CD8-positive, alpha-beta memory T cell (primary cell): ENCODE data around the gene CYBB. TPM values are rescaled to one million over a fixed set of nuclear protein-coding genes. Genes with fewer than 3 reads are reported as not detected.

ENCODE experiments used
- CTCF ChIA-PET: fragments of 350-600 bp; sonication (Branson Sonifier 250); formaldehyde crosslinking; loops from one replicate; lab custom pipeline; 2021; ENCODE audit warnings: antibody characterized with exemption; lab: Charles Lee
- POLR2A ChIA-PET: fragments of 350-600 bp; sonication (Branson Sonifier 250); formaldehyde crosslinking; loops from one replicate; lab custom pipeline; 2021; ENCODE audit warnings: antibody characterized with exemption; lab: Charles Lee
- DNase-seq, 5 donors: peaks; one replicate each; pipeline versions ENCODE4 v3.0.0 to v3.0.0-alpha.2; 2020 to 2022; ENCODE audit warnings: mixed read lengths in 1 of 5
- H3K27ac ChIP-seq: one replicate; pipeline ENCODE4 v1.7.0; 2013; ENCODE audit warnings: low read depth, mild to moderate bottlenecking, low read length, moderate library complexity
- H3K27me3 ChIP-seq: 2 replicates; pipeline ENCODE4 v1.7.0; 2013; ENCODE audit warnings: low read length, mild to moderate bottlenecking; ENCODE audit not compliant: insufficient read depth, poor library complexity, severe bottlenecking
- H3K36me3 ChIP-seq: 2 replicates; pipeline ENCODE4 v1.7.0; 2013; ENCODE audit warnings: mild to moderate bottlenecking, low read length, moderate library complexity; ENCODE audit not compliant: insufficient read depth
- H3K4me1 ChIP-seq: 2 replicates; pipeline ENCODE4 v1.7.0; 2013; ENCODE audit warnings: mild to moderate bottlenecking, low read length, moderate library complexity; ENCODE audit not compliant: insufficient read depth
- H3K4me3 ChIP-seq: 2 replicates; pipeline ENCODE4 v1.7.0; 2013; ENCODE audit warnings: mild to moderate bottlenecking, low read length
- H3K9me3 ChIP-seq: 2 replicates; pipeline ENCODE4 v1.7.0; 2013; ENCODE audit warnings: mild to moderate bottlenecking, low read length
- H3K27ac Mint-ChIP-seq, 8 donors: one replicate each; pipeline ENCODE4 v1.8.0; 2020 to 2021; ENCODE audit warnings: mixed read lengths in 8 of 8, mild to moderate bottlenecking in 6 of 8, inconsistent platforms in 3 of 8, moderate library complexity in 3 of 8
- H3K27me3 Mint-ChIP-seq, 2 donors: one replicate each; pipeline ENCODE4 v1.8.0; 2020 to 2021; ENCODE audit warnings: mixed read lengths in 2 of 2, mild to moderate bottlenecking in 1 of 2, moderate library complexity in 1 of 2
- H3K36me3 Mint-ChIP-seq, 3 donors: one replicate each; pipeline ENCODE4 v1.8.0; 2020 to 2021; ENCODE audit warnings: mixed read lengths in 3 of 3, inconsistent platforms in 1 of 3, mild to moderate bottlenecking in 1 of 3
- H3K4me1 Mint-ChIP-seq, 3 donors: one replicate each; pipeline ENCODE4 v1.8.0; 2020 to 2021; ENCODE audit warnings: mixed read lengths in 3 of 3, inconsistent platforms in 1 of 3, mild to moderate bottlenecking in 1 of 3
- H3K4me3 Mint-ChIP-seq, 7 donors: one replicate each; pipeline ENCODE4 v1.8.0; 2020 to 2021; ENCODE audit warnings: mixed read lengths in 7 of 7, mild to moderate bottlenecking in 6 of 7, moderate library complexity in 4 of 7, inconsistent platforms in 2 of 7
- H3K9me3 Mint-ChIP-seq, 5 donors: one replicate each; pipeline ENCODE4 v1.8.0; 2020 to 2022; ENCODE audit warnings: mixed read lengths in 5 of 5, mild to moderate bottlenecking in 3 of 5, moderate library complexity in 2 of 5, inconsistent platforms in 1 of 5
- polyA plus RNA-seq: library from polyadenylated mRNA; unstranded; fragments of 300-500 nt; fragmentation: Illumina TruSeq; gene quantifications from one replicate; pipeline ENCODE4 v1.2.3, GENCODE V29; 2021
- total RNA-seq, 2 experiments: library from RNA; stranded (reverse); gene quantifications; one replicate each; pipeline ENCODE4 v1.2.3, GENCODE V29; 2021

The CYBB gene
- total and polyA plus RNA-seq, 3 experiments from 2014 or later = 3.0 to 3.7 TPM; not detected in 1

- Mint-ChIP-seq H3K36me3 (peaks cover 0 to 19% (median 1%) of the 10 kb centered on the region in 3 donors), H3K4me3 (peak overlapping the region; percentile 86 to 91 (median 88)), H3K27ac (peak overlapping the region; percentile 85 to 98 (median 96)), H3K4me1 (peaks cover 27 to 45% (median 43%) of the 10 kb centered on the region in 3 donors), H3K9me3 (no peaks in the 10 kb centered on the region), H3K27me3 (peaks cover 0 to 7% of the 10 kb centered on the region in 2 donors)
- ChIA-PET POLR2A (no interaction called here), CTCF (interaction anchor here (1.3 kb wide), 2 partner anchors 101 to 481 kb away, joined by 4 to 5 read pairs; partner anchors contain the start of gene RPGR)
- peak in 2 of 5 donors; percentile 9 to 27 for DNase-seq
- Histone ChIP-seq H3K4me1 (peaks cover 4% of the 10 kb centered on the region), H3K27me3 (no peaks in the 10 kb centered on the region), H3K4me3 (no peak overlapping the region), H3K27ac (no peak overlapping the region), H3K9me3 (no peaks in the 10 kb centered on the region), H3K36me3 (no peaks in the 10 kb centered on the region)
These were observed 66.3 kb downstream of the CYBB start for GRCh38 chrX:37846141-37846540.

- no peaks in the 10 kb centered on the region for H3K9me3 ChIP-seq
- Mint-ChIP-seq H3K27me3 (peaks cover 0 to 5% of the 10 kb centered on the region in 2 donors), H3K36me3 (peaks cover 0 to 16% (median 1%) of the 10 kb centered on the region in 3 donors), H3K27ac (peak overlapping the region; percentile 85 to 98 (median 96)), H3K9me3 (no peaks in the 10 kb centered on the region), H3K4me1 (peaks cover 27 to 45% (median 43%) of the 10 kb centered on the region in 3 donors), H3K4me3 (peak overlapping the region; percentile 86 to 91 (median 88))
- peaks cover 4% of the 10 kb centered on the region for H3K4me1 ChIP-seq
- no peaks in the 10 kb centered on the region for H3K36me3 ChIP-seq
- DNase-seq = no peak
- CTCF ChIA-PET = interaction anchor here (1.3 kb wide), 2 partner anchors 101 to 481 kb away, joined by 4 to 5 read pairs; partner anchors contain the start of gene RPGR
- POLR2A ChIA-PET = interaction anchor here (0.6 kb wide), 1 partner anchor 93 kb away, joined by 3 read pairs; no protein-coding TSS in a partner anchor
- peak overlapping the region; percentile 87 for H3K27ac ChIP-seq
- no peaks in the 10 kb centered on the region for H3K27me3 ChIP-seq
- peak overlapping the region; percentile 86 for H3K4me3 ChIP-seq
These were observed 66.7 kb downstream of the CYBB start for GRCh38 chrX:37846558-37846933.

GRCh38 chrX:37846934-37847732 is 67.3 kb downstream of the CYBB start, which contains the start of gene DYNLT3:
DYNLT3 (minus strand) TSS chrX:37847571; CDS start chrX:37847510, 61 bp downstream.
- no peaks in the 10 kb centered on the region for H3K36me3 ChIP-seq
- CTCF ChIA-PET = interaction anchor here (1.3 kb wide), 1 partner anchor 480 kb away, joined by 5 read pairs; the partner anchor contains the start of gene RPGR
- Mint-ChIP-seq H3K9me3 (no peaks in the 10 kb centered on the region), H3K4me1 (peaks cover 24 to 43% (median 39%) of the 10 kb centered on the region in 3 donors), H3K27me3 (peaks cover under 1 to 5% of the 10 kb centered on the region in 2 donors), H3K36me3 (peaks cover 0 to 16% (median 1%) of the 10 kb centered on the region in 3 donors), H3K27ac (peak within 1 kb of the TSS; percentile 96 to 98 (median 98)), H3K4me3 (peak within 1 kb of the TSS; percentile 86 to 91 (median 88))
- H3K27me3 ChIP-seq = no peaks in the 10 kb centered on the region
- POLR2A ChIA-PET = interaction anchor here (0.6 kb wide), 1 partner anchor 94 kb away, joined by 3 read pairs; no protein-coding TSS in a partner anchor
- no peaks in the 10 kb centered on the region for H3K9me3 ChIP-seq
- peaks cover 4% of the 10 kb centered on the region for H3K4me1 ChIP-seq
- peak; percentile 69 to 89 (median 78) for DNase-seq
- H3K27ac ChIP-seq = peak within 1 kb of the TSS; percentile 87
- H3K4me3 ChIP-seq = peak within 1 kb of the TSS; percentile 86

GRCh38 chrX:37847733-37848197 is 67.9 kb downstream of the CYBB start:
- Mint-ChIP-seq H3K4me3 (peak overlapping the region; percentile 86 to 91 (median 88)), H3K4me1 (peaks cover 20 to 38% (median 33%) of the 10 kb centered on the region in 3 donors), H3K9me3 (no peaks in the 10 kb centered on the region), H3K27ac (peak overlapping the region; percentile 96 to 98 (median 98)), H3K27me3 (peaks cover 5 to 6% of the 10 kb centered on the region in 2 donors), H3K36me3 (peaks cover 0 to 16% (median 1%) of the 10 kb centered on the region in 3 donors)
- H3K4me1 ChIP-seq = peaks cover 4% of the 10 kb centered on the region
- ChIA-PET CTCF (interaction anchor here (1.0 kb wide), 1 partner anchor 103 kb away, joined by 5 read pairs; no protein-coding TSS in a partner anchor), POLR2A (no interaction called here)
- H3K36me3 ChIP-seq = no peaks in the 10 kb centered on the region
- no peak for DNase-seq
- no peaks in the 10 kb centered on the region for H3K9me3 ChIP-seq
- H3K4me3 ChIP-seq = peak overlapping the region; percentile 86
- H3K27ac ChIP-seq = peak overlapping the region; percentile 87
- no peaks in the 10 kb centered on the region for H3K27me3 ChIP-seq

- Mint-ChIP-seq H3K27ac (no peak overlapping the region), H3K36me3 (no peaks in the 10 kb centered on the region), H3K27me3 (peaks cover 13 to 21% of the 10 kb centered on the region in 2 donors), H3K4me1 (no peaks in the 10 kb centered on the region), H3K9me3 (no peaks in the 10 kb centered on the region), H3K4me3 (no peak overlapping the region)
- DNase-seq = no peak
- Histone ChIP-seq H3K27ac (no peak overlapping the region), H3K4me3 (no peak overlapping the region), H3K9me3 (no peaks in the 10 kb centered on the region), H3K27me3 (no peaks in the 10 kb centered on the region), H3K36me3 (no peaks in the 10 kb centered on the region), H3K4me1 (no peaks in the 10 kb centered on the region)
- ChIA-PET CTCF (no interaction called here), POLR2A (no interaction called here)
These were observed 74.3 kb downstream of the CYBB start for GRCh38 chrX:37854148-37854547.

- H3K27me3 ChIP-seq = no peaks in the 10 kb centered on the region
- peaks cover 13 to 21% of the 10 kb centered on the region in 2 donors for H3K27me3 Mint-ChIP-seq
- no peak overlapping the region for H3K4me3 Mint-ChIP-seq
- no peaks in the 10 kb centered on the region for H3K36me3 ChIP-seq
- H3K4me1 ChIP-seq = no peaks in the 10 kb centered on the region
- no peak overlapping the region for H3K27ac Mint-ChIP-seq
- no peak overlapping the region for H3K27ac ChIP-seq
- DNase-seq = no peak
- H3K9me3 Mint-ChIP-seq = no peaks in the 10 kb centered on the region
- ChIA-PET POLR2A (no interaction called here), CTCF (no interaction called here)
- no peak overlapping the region for H3K4me3 ChIP-seq
- no peaks in the 10 kb centered on the region for H3K4me1 Mint-ChIP-seq
- H3K9me3 ChIP-seq = no peaks in the 10 kb centered on the region
- H3K36me3 Mint-ChIP-seq = no peaks in the 10 kb centered on the region
These were observed 74.9 kb downstream of the CYBB start for GRCh38 chrX:37854748-37855147.

GRCh38 chrX:37860721-37861120 is 80.9 kb downstream of the CYBB start:
- Histone ChIP-seq H3K4me1 (no peaks in the 10 kb centered on the region), H3K4me3 (no peak overlapping the region), H3K36me3 (no peaks in the 10 kb centered on the region), H3K27ac (no peak overlapping the region), H3K27me3 (no peaks in the 10 kb centered on the region), H3K9me3 (no peaks in the 10 kb centered on the region)
- CTCF ChIA-PET = no interaction called here
- POLR2A ChIA-PET = no interaction called here
- no peaks in the 10 kb centered on the region for H3K9me3 Mint-ChIP-seq
- H3K36me3 Mint-ChIP-seq = no peaks in the 10 kb centered on the region
- no peak overlapping the region for H3K27ac Mint-ChIP-seq
- H3K4me1 Mint-ChIP-seq = no peaks in the 10 kb centered on the region
- DNase-seq = no peak
- no peak overlapping the region for H3K4me3 Mint-ChIP-seq
- peaks cover 14 to 32% of the 10 kb centered on the region in 2 donors for H3K27me3 Mint-ChIP-seq
